Adrenal gland (tissue), 5 donors: ENCODE results near the gene MRAS.

Source experiments
- POLR2A ChIP-seq, 2 donors: fragments of 450-650 bp; IDR thresholded peaks; one replicate each; pipeline ENCODE4 v1.6.1; 2017; ENCODE audit warnings: antibody characterized with exemption in 2 of 2, mild to moderate bottlenecking in 2 of 2, moderate library complexity in 1 of 2
- TF ChIP-seq, protein P1 (sequence below), 6 experiments: fragments of 450-650 bp in 4 of 6; fragments of 200-600 bp in 2 of 6; sonication (generic) in 1 of 6; IDR thresholded peaks; 1 replicate in 5 of 6; 2 replicates in 1 of 6; pipeline versions ENCODE4 v1.5.1 to v1.8.0; 2016 to 2021; ENCODE audit warnings: antibody characterized with exemption in 6 of 6, mild to moderate bottlenecking in 2 of 6, moderate library complexity in 1 of 6
- donor health status: DM: no; HTN: no; CAD: no.

DNA sequence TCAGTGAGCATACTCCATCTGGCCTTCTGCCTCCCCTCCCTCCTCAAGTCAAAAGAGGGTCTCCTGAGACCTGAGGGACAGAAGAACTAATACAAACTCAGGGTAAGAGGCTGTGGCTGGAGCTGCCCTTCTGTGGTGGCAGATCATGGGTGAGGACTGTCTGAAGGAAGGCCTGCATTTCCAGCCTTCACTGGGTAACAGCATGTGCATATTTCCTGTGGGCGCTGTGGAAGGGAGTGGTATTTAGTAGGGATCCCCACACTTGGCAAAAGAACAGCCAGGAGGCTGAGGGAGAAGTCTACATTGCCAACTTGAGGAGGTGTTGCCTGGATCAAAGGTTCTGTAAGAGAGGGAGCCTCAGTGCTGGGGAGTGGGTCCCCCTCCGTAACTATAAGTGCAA is 75.9 kb downstream of the MRAS start:
- TF ChIP-seq, protein P1, sequence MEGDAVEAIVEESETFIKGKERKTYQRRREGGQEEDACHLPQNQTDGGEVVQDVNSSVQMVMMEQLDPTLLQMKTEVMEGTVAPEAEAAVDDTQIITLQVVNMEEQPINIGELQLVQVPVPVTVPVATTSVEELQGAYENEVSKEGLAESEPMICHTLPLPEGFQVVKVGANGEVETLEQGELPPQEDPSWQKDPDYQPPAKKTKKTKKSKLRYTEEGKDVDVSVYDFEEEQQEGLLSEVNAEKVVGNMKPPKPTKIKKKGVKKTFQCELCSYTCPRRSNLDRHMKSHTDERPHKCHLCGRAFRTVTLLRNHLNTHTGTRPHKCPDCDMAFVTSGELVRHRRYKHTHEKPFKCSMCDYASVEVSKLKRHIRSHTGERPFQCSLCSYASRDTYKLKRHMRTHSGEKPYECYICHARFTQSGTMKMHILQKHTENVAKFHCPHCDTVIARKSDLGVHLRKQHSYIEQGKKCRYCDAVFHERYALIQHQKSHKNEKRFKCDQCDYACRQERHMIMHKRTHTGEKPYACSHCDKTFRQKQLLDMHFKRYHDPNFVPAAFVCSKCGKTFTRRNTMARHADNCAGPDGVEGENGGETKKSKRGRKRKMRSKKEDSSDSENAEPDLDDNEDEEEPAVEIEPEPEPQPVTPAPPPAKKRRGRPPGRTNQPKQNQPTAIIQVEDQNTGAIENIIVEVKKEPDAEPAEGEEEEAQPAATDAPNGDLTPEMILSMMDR (IDR thresholded peaks at IDR 0.05): no peak
- no peak for TF ChIP-seq POLR2A (IDR thresholded peaks at IDR 0.05)
